GM21825 (cell line): ENCODE data around the gene PRRC2B.

Experiments
- ATAC-seq: cut with Tn5 transposase; IDR thresholded peaks from one replicate; pipeline ENCODE4 v1.9.1; 2021; ENCODE audit warnings: mild to moderate bottlenecking, moderate library complexity; ENCODE audit not compliant: unreplicated experiment

Gene PRRC2B

DNA sequence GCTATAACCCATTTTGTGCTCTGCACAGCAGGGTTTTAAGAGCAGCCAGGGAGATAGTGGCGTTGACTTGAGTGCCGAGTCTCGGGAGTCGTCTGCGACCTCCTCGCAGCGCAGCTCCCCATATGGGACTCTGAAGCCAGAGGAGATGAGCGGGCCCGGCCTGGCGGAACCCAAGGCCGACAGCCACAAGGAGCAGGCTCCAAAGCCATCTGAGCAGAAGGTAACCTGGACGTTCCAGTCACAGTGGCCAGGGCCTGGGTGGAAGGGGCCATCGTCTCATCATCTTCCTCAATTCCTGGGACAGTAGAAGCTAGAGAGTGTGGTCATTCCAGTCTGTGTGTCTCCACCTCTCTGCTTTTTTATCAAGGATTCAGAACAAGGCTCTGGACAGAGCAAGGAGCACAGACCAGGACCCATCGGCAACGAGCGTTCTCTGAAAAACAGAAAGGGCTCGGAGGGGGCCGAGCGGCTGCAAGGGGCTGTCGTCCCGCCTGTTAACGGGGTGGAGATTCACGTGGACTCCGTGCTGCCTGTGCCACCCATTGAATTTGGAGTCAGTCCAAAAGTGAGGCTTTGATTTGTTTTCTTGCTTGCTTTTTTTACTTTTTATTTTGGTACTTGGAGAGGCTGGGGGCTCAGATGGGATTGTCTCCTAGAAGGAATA, 88.6 kb downstream of the PRRC2B start:
- no peak for ATAC-seq

DNA sequence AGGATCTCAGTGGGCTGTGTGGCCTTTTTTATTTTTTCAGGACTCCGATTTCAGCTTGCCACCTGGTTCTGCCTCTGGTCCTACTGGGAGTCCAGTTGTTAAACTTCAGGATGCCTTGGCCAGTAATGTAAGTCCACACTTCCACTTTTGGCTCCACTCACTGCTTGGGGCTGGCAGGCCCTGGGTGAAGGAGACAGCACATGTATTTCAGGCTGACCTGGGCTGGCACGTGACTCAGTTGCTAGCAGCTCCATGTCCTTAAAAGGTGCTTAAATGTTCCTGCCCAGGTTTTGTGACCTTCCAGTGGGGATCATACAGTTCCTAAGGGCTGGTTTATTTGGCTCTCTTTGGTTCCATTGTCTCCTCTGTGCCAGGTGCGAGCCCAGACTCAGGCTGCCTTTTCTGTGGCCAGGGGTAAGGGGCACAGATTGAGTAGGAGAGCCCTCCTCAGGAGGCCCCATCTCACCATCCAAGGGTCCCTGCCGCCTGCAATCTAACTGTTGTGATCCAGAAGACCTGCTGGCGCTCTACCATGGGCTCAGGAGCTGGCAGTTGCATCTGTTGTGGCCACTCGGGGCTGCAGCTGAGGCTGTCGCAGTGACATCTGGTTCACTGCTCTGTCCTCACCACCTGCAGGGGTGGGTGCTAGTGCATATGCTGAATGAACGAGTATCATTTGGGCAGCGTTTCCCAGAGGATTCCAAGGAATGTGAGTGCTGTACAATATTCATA, 89.6 kb downstream of the PRRC2B start:
- ATAC-seq = no peak

DNA sequence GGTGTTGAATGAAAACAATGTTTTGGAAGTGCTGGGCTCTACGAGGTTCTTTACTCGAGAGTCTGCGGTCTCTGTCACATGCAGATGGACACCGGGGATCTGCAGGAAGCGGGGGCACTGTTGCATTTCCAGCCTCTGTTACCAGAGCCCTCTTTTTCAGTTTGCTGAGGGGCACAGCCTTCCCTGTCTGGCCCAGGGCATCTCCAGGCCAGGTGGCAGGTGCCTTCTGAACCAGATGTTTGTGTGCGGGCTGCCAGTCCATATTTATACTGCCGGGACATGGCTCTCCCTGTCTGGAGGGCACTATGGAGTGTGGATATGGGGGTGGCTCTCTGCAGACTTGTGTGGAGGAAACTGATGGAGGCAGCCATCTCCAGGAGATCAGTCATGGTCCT, 90.2 kb downstream of the PRRC2B start:
- no peak for ATAC-seq

DNA sequence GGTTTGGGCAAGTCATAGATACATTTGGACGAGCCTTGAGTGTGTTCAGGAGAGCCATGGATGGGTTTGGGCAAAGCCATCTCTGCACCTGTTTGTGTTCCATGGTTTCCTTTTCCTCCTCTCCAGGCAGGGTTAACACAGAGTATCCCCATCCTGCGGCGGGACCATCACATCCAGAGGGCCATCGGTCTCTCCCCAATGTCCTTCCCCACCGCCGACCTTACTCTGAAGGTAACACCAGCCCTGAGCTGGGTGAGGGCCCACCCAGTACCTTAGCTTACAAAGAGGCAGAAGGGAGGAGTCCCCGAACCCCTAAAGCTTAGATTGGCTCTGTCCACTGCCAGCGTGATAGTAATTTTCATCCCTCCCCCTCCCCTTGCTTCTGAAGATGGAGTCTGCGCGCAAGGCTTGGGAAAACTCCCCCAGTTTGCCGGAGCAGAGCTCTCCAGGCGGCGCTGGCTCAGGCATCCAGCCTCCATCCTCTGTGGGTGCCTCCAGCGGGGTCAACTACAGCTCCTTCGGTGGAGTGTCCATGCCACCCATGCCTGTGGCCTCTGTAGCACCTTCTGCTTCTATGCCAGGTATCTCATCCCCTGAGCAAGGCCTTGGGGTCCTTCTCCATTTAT, 90.8 kb downstream of the PRRC2B start:
- ATAC-seq = no peak

DNA sequence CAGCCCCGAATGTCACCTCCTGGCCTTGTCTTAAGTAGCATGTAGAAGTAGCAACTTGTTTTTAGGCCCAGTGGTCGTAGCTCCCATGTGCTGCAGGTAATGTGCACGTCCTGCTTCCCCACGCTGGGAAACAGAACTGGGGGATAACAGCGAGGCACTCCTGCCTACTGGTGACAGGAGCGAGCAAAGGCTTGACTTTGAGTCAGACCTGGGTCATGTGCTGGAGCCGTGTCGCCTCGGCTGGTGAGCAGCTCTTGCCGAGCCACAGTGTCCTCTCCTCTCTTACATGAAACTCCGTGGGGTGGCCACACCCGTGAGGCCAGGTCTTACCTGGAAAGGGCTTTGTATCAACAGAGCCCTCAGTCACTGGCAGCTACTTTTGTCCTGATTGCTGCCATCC, 91.3 kb downstream of the PRRC2B start:
- ATAC-seq = no peak

DNA sequence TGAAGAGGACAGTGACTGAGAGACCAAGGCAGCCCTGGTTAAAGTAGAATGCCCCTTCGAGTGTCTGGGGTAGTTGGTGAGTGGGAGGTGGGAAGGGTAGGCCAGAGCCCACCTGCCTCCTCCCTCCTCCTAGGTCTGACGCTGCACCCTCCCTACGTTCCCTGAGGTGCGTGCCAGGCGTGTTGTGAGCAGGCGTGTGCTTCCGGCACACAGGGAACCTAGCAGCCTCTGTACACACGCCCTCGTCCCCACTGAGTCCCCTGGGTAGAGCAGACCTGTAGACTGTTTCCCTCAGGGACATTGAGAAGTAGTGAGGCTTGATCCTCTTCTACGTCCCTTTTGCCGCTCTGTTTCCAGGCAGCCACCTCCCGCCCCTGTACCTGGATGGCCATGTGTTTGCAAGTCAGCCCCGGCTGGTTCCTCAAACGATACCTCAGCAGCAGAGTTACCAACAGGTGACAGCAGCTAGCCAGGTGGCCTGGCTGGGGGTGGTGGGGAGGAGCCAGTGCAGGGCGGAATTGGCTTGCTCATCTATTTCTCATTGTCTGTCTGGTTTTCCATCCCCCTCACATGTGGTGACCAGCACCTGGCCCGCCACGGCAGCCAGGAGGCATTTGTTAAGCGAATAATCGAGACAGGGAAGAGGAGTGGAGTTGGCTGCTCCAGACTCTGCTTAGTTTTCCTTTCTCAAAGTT, 92.0 kb downstream of the PRRC2B start:
- no peak for ATAC-seq

DNA sequence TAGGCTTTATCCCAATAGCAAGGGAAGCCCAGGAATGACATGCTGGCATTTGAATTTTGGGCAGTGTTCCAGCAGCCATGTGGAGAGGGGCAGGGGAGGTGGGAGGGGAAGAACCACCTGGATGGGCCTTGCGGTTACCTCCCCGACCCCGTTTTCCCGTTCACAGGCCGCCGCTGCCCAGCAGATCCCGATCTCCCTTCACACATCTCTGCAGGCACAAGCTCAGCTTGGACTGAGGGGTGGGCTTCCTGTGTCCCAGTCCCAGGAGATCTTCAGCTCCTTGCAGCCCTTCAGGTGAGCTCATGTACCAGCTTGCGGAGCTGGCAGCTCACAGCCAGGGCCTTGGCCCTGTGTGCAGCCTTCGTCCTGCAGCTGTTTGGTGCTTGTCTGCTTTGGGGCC, 93.1 kb downstream of the PRRC2B start:
- ATAC-seq = no peak

DNA sequence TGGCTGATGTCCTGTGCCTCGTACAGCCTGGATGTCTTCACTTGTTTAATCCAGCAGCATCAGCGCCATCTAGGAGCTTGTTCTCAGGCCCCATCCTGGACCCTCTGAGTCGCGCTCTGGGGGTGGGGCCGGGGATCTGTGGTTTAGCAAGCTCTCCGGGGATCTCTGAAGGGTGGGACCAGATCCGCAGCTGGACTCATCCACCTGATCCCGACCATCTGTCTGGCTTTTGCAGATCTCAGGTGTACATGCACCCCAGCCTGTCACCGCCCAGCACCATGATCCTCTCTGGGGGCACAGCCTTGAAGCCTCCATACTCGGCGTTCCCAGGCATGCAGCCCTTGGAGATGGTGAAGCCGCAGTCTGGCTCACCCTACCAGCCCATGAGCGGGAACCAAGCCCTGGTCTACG, 93.7 kb downstream of the PRRC2B start:
- no peak for ATAC-seq

DNA sequence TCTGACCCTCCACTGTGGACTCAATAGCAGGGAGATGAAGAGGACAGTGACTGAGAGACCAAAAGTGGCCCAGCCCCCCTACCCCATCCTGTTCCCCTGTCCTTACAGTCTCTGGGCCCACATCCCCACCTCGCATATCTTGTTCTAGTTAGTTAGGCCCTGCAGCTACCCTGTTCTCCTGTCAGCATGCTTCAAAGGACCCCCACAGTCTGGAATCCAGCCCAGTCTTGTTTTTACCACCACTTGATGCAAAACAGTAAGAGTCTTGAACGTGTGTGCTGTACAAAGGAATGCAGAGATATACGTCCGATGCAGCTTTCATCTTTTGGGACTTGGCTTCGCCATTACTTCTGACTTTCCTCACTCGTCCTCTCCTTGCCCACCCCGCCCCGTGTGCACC, 96.6 kb downstream of the PRRC2B start:
- no peak for ATAC-seq

DNA sequence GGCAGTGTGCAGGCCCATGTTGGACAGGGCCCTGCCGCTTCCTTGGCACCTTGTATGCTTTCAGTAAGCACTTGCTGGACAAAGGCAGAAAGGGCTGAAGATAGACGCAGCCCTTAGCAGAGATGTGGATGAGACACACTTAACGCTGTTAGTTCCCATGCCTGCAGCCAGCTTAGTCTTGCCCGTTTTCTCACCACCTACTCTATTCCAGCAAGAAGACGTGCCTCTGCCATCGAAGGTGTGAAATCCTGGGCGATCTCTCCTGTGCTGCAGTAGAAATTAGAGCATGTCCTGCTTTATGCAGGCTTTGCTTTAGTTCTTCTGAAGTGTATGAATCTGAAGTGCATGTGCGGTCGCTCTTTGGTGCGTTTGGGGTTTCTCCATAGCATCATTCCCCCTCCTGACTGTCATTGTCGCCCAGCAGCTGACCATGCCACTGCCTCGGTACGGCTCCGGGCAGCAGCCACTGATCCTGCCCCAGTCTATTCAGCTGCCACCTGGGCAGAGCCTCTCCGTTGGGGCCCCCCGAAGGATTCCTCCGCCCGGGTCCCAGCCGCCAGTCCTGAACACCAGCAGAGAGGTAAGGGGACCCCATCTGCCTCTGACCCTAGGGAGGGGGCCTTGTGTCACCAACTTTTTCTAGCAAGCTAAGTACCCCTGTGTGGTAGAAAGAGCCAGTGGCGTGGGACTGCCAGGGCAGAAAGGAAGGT, 97.3 kb downstream of the PRRC2B start:
- ATAC-seq = no peak

DNA sequence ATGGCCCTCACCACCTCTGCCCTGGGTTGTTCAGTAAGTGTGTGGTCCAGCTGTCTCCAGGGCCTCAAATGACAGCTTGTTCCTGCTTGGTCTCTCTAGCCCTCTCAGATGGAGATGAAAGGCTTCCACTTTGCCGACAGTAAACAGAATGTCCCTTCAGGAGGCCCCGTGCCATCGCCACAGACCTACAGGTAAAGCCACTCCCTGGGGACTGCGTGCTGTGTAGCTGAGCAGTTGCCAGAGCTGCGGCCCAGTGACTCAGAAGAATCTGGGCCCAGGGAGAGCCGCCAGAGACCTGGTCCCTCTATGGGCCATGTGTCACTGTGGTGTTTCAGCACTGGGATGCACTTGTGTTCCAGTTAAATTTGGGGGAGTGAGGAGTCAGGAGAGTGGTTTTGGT, 98.2 kb downstream of the PRRC2B start:
- ATAC-seq = no peak

DNA sequence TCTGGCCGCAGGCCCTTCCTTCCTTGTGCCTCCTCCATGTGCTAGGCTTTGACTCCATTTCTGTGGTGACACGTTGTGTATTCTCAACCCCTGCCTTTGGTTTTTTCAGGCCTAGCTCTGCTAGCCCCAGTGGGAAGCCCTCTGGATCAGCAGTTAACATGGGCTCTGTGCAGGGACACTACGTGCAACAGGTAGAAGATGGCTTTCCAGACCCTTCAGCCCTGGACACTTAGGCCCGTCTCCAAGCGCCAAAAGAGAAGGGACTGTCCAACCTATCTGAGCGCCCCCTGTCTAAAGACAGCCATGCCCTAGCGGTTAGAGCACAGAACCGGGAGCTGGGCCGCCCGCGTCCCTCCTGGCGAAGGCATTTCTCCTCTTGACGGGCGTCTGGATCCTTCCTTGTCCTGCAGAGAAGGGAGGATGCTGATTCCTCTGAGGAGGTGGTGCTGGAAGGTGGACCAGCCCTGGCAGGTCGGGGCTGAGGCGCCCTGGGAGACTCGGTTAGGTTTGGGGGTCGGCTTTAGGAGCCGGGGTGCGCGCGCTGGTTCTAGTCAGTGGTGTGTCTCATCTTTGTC, 100.5 kb downstream of the PRRC2B start:
- no peak for ATAC-seq

DNA sequence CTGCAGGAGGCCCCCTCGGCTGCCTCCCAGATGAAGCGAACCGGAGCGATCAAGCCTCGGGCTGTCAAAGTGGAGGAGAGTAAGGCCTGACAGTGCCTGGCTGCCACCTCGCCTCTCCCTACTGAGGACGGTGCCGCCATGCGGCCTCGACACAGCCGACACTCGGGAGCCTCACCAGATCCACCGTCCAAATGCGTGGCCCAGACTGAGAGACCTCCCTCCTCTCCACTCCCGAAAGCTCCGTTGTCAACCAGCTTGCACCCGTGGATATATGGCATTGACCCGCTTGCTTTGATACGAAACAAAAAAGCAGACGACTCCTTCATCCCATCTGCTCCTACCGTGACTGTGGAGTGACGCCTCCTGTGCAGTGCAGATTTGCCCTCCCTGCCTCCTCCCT, 101.9 kb downstream of the PRRC2B start:
- ATAC-seq = no peak

DNA sequence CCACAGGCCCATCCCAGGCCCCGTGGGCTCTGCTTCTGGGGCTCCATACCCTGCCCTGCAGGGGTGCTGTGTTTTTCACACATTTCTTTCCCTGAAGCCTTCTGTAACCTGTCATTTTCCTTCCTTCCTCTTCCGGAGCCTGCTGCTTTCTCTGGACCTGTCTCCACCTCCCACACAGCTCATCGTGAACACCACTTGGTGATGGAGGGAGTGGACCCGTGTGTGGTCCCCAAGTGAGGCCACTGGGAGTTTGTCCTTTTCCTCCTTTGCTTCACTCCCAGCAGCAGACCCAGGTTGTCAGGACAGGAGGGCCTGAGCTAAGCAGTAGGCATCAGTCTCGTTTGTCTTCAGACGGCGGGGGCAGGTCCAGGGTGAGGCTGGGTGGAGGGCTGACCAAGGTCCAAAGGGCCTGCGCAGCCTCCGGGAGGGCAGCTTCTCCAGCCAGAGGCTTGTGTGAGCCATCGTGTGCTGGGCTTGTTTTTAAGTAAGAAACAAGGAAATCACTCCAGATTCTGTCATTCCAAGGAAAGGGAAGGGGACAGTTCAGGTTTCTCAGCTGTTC, 103.0 kb downstream of the PRRC2B start:
- no peak for ATAC-seq

DNA sequence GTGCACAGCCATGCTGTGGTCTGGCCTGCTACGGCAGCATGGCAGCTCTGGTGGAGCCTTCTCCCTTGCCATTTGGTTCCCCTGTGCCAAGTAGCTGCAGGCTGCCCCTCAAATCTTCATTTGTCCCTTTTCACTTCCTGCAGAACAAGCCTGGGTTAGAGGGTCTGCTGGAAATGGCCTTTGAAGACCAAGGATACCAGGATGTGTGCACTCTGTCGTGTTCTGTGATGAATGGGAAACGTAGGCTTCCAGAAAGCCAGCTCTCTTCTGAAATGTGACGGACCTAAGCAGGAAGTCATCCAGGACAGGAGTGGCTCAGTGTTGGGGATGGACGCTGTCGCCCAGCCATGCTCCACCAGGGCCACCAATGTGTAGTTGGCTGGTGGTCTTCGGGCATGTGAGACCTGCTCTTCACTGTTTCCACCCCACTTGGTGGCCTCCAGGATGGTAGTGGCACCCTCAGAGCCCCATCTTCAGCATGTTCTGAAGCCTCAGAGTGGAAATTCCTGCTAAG, 105.4 kb downstream of the PRRC2B start:
- ATAC-seq = no peak

DNA sequence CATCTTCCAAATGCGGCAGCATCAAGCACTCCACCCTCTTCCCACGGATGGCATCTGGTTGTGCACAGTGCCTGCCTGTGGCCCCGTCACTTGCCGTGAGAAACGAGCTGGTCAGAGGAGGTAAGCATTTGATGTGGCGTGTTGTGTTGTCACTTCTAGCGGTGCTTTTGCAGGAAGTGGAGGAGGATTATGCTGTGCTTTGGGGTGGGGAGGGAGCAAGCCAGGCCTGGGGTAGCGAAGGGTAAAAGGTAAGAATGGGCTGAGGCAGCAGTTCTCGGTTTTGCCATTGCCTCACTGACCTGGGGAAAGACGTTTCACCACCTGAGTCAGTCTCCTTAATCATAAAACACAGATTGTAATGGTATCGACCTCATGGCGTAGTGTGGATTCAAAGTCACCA, 106.5 kb downstream of the PRRC2B start:
- ATAC-seq = no peak

DNA sequence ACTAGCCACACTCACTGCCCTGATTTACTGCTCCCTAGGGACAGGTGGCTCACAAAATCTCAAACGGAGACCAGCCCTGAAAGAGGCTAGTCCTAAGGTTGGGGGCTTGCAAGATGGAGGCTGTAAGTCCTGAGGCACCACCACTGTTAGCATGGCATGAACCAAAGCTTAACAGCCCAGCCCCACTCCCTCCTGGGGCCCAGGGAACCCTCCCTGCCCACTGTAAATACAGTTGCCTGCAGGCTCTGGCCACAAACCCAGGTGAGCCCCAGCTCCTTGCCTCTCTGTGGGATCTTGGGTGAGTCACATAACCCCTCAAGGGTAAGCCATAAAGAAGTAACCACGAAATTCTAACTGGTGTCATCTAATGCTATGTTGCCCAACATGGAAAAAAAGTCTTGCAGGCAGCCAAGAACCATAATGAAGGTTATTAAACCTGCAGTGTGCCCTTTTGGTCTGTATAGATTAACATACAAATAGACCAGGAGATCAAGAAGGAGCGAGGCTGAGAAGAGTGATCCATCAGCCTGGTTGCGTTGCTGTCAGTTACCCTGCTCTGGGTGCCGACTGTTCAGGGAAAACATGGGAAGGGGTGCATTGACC, 107.2 kb downstream of the PRRC2B start:
- ATAC-seq = no peak

DNA sequence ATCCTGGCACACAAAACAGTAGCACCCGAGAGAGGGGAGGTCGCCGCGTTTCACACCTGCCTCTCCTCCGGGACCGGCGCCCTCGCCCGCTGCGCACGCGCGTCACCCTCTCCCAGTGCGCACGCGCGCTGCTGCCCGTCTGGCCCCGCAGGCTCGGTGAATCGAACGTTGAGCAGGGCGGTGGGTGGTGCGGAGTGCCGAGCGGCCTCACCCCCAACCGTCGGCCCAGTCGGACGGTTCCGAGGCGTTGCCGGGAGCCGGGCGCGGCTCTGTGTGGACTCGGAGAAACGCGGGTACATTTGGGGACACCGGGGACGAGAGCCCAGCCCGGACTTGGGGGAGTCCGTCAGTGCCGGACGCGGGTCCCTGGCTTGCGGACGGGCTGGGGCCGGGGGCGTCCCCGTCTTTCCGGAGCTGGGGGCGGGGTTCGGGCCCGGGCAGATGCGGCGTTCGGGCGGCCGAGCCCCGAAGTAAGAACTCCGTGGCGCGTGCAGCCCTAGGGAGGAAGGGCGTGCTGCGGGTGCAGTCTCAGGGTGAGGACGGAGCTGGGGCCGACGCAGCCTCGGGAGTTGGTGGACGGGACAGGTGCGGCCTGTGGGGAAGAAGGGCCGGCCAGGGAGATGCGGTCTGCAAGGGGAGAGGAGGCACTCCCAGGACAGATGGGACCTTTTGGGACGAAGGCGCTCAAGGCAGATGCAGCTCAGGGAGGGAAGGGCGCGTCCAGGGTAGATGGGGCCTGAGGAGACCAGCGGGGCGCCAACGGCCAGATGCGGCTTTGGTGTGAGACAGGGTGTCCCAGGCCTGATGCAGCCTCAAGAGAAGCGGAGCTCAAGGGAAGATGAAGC, 109.1 kb downstream of the PRRC2B start, which contains the start of gene POMT1:
Gene POMT1 (plus strand): TSS at position 138 of the 845 bp plus-strand sequence. CDS start 1,301 bp downstream, outside the sequence.
- ATAC-seq = peak; percentile 70
